GM08714 (cell line): ENCODE results near the gene TSC22D3.

ENCODE experiments used
- H3K4me3 ChIP-seq: fragments of 200-500 bp; sonication (Bioruptor generic); 2 replicates; pipeline ENCODE4 v1.5.1; 2014; ENCODE audit warnings: mild to moderate bottlenecking, low read length, inconsistent platforms
- ZNF274 ChIP-seq: IDR thresholded peaks from 2 replicates; pipeline ENCODE4 v1.6.1; 2012; ENCODE audit warnings: mild to moderate bottlenecking, low read depth, low read length

Gene TSC22D3

DNA sequence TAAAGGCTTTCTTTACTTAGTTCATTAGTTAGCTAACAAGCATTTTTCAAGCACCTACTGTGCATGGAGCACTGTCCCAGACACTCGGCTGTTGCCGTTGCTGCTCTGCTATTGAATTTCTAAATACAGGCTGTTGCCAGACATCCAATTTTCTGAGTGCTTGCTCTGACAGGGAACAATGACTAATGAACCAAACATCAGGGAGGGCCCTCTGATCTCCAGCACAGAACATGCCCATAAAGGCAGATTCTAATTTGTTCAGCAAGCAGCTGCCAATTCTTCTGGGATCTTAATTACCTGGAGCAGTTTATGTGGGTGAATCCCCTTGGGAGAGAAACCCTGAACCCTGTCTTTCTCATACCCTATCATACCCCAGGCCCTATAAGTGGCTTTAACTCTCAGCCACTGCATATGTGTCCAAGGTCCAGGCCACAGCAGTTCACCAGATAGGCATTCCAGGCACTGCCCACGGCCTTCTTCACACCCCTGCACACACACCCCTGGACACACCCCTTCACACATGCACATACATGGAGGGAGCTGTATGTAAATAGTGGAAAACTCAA lies 27.9 kb downstream of the TSC22D3 start:
- no peak for TF ChIP-seq ZNF274

DNA sequence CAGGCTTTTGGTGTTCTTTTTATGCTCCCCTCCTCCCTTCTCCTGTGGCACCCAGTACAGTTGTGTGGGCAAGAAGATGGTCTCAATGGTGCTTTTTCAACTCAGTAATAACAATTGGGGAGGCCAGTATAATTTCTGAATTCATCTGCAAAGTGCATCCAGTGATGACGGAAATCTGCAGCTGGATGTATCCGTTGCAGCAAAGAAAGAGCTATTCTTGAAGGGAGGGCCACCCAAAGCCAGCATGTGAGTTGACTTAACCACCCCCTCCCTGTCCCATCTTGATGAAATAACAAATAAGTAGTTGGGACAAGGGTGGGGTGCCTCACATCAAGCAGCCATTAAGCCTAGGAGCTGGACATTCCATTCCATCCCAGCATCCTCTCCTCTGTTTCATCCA lies 30.7 kb downstream of the TSC22D3 start:
- H3K4me3 ChIP-seq, result no peak overlapping the region
- TF ChIP-seq ZNF274, result no peak

More for the DNA sequence above, 27.9 kb downstream of the TSC22D3 start:
- H3K4me3 ChIP-seq, result no peak overlapping the region

DNA sequence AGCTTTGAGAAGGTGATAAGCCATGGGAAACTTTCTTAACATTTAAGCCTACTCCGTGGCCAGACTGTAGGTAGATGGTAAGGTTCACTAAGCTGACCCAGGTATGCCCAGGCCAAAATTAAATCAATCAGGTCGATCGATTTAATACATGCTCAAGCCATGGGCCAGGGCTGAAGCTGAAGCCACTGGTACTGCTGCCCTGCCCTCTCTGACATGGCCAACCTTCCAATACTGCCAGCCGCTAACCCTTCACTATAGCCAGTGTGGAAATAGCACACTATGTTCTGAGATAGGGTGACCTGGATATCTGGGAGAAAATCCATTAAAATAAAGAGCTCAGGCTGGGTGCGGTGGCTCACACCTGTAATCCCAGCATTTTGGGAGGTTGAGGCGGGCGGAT lies 31.6 kb downstream of the TSC22D3 start:
- no peak overlapping the region for H3K4me3 ChIP-seq
- TF ChIP-seq ZNF274, result no peak

GRCh38 chrX:107742700-107743191 lies 32.8 kb downstream of the TSC22D3 start:
- H3K4me3 ChIP-seq, result no peak overlapping the region
- TF ChIP-seq ZNF274, result no peak

- TF ChIP-seq ZNF274, result no peak
- H3K4me3 ChIP-seq, result no peak overlapping the region
Measured at GRCh38 chrX:107741404-107741790, 34.2 kb downstream of the TSC22D3 start.

DNA sequence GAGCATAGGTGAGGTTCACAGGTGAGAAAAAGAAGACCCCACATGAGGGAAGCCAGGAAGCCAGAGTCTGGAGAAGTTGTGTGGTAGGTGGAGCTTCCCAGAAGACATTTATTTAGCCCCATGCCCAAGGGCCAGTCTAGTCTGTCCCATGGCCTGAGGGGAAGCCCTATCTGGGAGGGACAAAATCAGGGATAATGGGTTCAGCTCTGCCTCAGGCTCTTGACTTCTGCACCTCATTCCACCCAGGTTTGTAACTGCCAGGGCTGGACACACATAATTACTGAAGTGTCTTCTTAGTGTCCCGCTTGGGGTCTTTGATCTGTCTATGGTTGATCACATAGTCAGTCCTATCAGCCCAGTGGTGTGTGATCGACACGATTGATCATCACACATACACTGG lies 36.0 kb downstream of the TSC22D3 start:
- TF ChIP-seq ZNF274, result no peak

GRCh38 chrX:107738768-107739167 lies 36.8 kb downstream of the TSC22D3 start:
- no peak for TF ChIP-seq ZNF274
- no peak overlapping the region for H3K4me3 ChIP-seq

More for the DNA sequence above, 36.0 kb downstream of the TSC22D3 start:
- H3K4me3 ChIP-seq, result no peak overlapping the region

DNA sequence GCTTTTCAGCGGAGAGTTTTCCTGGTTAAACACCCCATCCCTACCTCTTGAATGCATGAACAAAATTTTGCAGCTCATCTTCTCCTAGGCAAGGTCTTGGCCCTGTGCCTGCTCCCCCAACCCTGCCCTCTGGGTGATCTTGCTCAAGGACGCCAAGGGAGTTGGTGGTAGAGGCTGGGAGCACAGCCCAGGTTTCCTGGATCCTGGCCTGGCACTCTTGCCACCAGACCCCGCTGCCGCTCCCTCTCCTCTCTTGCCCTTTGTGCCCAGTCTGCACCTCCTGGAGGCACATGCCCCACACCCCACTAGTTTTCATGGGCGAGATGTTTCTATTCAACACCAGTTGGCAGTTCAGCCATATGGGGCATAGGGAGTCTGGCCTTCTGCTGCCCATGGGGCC lies 37.3 kb downstream of the TSC22D3 start:
- H3K4me3 ChIP-seq, result no peak overlapping the region
- no peak for TF ChIP-seq ZNF274

- no peak overlapping the region for H3K4me3 ChIP-seq
- TF ChIP-seq ZNF274, result no peak
Measured at GRCh38 chrX:107736781-107737531, 38.6 kb downstream of the TSC22D3 start.

GRCh38 chrX:107734646-107735045 lies 40.9 kb downstream of the TSC22D3 start:
- no peak for TF ChIP-seq ZNF274
- H3K4me3 ChIP-seq, result no peak overlapping the region

GRCh38 chrX:107733686-107734085 lies 41.9 kb downstream of the TSC22D3 start:
- no peak overlapping the region for H3K4me3 ChIP-seq
- no peak for TF ChIP-seq ZNF274

DNA sequence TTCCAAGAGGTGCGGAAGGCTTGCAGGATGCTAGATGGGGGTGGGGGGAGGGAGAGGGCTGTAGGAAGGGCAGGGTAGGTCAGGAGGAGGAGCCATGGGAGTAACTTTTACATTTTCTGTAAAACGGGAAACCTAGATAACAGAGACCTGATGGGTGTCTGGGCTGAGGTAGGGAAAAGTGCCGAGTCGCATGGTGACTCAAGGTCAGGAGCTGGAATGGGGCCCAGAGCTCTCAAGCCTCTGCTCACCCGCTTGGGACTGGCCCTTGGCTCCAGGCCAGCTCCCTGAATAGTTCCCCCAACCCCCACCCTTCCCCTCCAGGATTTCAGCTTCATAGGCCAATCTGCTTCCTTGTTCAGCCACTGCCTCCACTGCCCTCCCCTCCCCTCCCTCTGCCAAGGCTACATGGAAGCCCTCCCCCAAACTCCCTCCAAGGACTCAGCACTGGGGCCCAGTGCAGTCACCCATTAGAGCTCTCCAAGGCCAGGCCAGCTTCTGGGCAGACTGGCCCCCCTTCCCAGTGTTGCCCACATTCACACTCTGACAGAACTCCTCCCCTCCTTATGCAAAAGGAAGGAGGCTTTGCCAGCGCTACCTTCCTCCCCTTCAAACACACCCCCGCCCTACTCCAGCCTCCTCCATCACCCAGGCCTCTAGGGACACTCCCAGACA lies 43.6 kb downstream of the TSC22D3 start:
- H3K4me3 ChIP-seq, result no peak overlapping the region
- TF ChIP-seq ZNF274, result no peak

- H3K4me3 ChIP-seq, result no peak overlapping the region
- TF ChIP-seq ZNF274, result no peak
Measured at GRCh38 chrX:107730991-107731766, 44.4 kb downstream of the TSC22D3 start.

GRCh38 chrX:107730298-107730655 lies 45.3 kb downstream of the TSC22D3 start:
- no peak overlapping the region for H3K4me3 ChIP-seq
- TF ChIP-seq ZNF274, result no peak
